Neural crest cell (in vitro differentiated cells): Measurements from ENCODE around the gene SERPINE1. TPM values are rescaled to one million over a fixed set of nuclear protein-coding genes. Genes with fewer than 3 reads are reported as not detected.
A peak's percentile ranks its signal among the peaks of the same experiment; 100 is the strongest.

ENCODE experiments used
- DNase-seq: peaks from one replicate; pipeline ENCODE4 v3.0.0; 2021; ENCODE audit warnings: low read depth, mixed read lengths, low spot score
- H3K27ac Mint-ChIP-seq: one replicate; pipeline ENCODE4 v1.8.0; 2021; ENCODE audit warnings: mild to moderate bottlenecking, mixed read lengths; ENCODE audit not compliant: unreplicated experiment
- H3K27me3 Mint-ChIP-seq: 2 replicates; pipeline ENCODE4 v1.8.0; 2021; ENCODE audit warnings: low read depth, mild to moderate bottlenecking, mixed read lengths
- H3K36me3 Mint-ChIP-seq: 2 replicates; pipeline ENCODE4 v1.8.0; 2021; ENCODE audit warnings: low read depth, mild to moderate bottlenecking, mixed read lengths
- H3K4me1 Mint-ChIP-seq: 2 replicates; pipeline ENCODE4 v1.8.0; 2021; ENCODE audit warnings: mixed read lengths
- H3K4me3 Mint-ChIP-seq: one replicate; pipeline ENCODE4 v1.8.0; 2021; ENCODE audit warnings: mild to moderate bottlenecking, mixed read lengths
- H3K9me3 Mint-ChIP-seq: 2 replicates; pipeline ENCODE4 v1.8.0; 2021; ENCODE audit warnings: mixed read lengths
- CTCF ChIP-seq: fragments of 200-600 bp; sonication (generic); conservative IDR thresholded peaks from 2 replicates; pipeline ENCODE4 v1.5.0; 2021; ENCODE audit warnings: antibody characterized with exemption, mild to moderate bottlenecking
- microRNA-seq: library from miRNA; unstranded; fragments of <30 nt; microRNA quantifications from one replicate; pipeline ENCODE4, GENCODE V29; 2020
- total RNA-seq: library from RNA; stranded (reverse); gene quantifications from 2 replicates; pipeline ENCODE4 v1.2.1, GENCODE V29; 2021

The SERPINE1 gene
- total RNA-seq, 1 donor from 2014 or later: 0.07 TPM

GRCh38 chr7:101180130-101180755 lies 53.3 kb downstream of the SERPINE1 start, which contains the start of gene NAT16:
Gene NAT16 (minus strand): TSS chr7:101180293. CDS start chr7:101174807, 5,486 bp downstream.
- Mint-ChIP-seq H3K27me3 (peaks cover 67% of the 10 kb centered on the region), H3K4me3 (peak within 1 kb of the TSS; percentile 88), H3K27ac (peak within 1 kb of the TSS; percentile 95), H3K36me3 (no peaks in the 10 kb centered on the region), H3K4me1 (peaks cover 16% of the 10 kb centered on the region), H3K9me3 (peaks cover 4% of the 10 kb centered on the region)
- DNase-seq: no peak
- no peak for TF ChIP-seq CTCF

GRCh38 chr7:101185258-101185839 lies 58.4 kb downstream of the SERPINE1 start:
- H3K9me3 Mint-ChIP-seq: peaks cover 4% of the 10 kb centered on the region

GRCh38 chr7:101186194-101186593 lies 59.3 kb downstream of the SERPINE1 start:
- Mint-ChIP-seq H3K27ac (no peak overlapping the region), H3K27me3 (peaks cover 15% of the 10 kb centered on the region), H3K4me3 (no peak overlapping the region), H3K9me3 (peaks cover 4% of the 10 kb centered on the region), H3K4me1 (peaks cover 16% of the 10 kb centered on the region), H3K36me3 (no peaks in the 10 kb centered on the region)
- no peak for DNase-seq
- no peak for TF ChIP-seq CTCF

More at GRCh38 chr7:101185258-101185839, 58.4 kb downstream of the SERPINE1 start:
- no peak for TF ChIP-seq CTCF
- peaks cover 12% of the 10 kb centered on the region for H3K4me1 Mint-ChIP-seq
- peaks cover 23% of the 10 kb centered on the region for H3K27me3 Mint-ChIP-seq
- no peak overlapping the region for H3K4me3 Mint-ChIP-seq
- H3K27ac Mint-ChIP-seq: no peak overlapping the region
- DNase-seq: no peak
- no peaks in the 10 kb centered on the region for H3K36me3 Mint-ChIP-seq

GRCh38 chr7:101186844-101187428 lies 60.0 kb downstream of the SERPINE1 start:
- H3K4me1 Mint-ChIP-seq: peaks cover 19% of the 10 kb centered on the region
- H3K9me3 Mint-ChIP-seq: peaks cover 4% of the 10 kb centered on the region
- H3K27ac Mint-ChIP-seq: no peak overlapping the region
- no peak overlapping the region for H3K4me3 Mint-ChIP-seq
- no peaks in the 10 kb centered on the region for H3K36me3 Mint-ChIP-seq
- no peak for DNase-seq
- TF ChIP-seq CTCF: no peak
- peaks cover 16% of the 10 kb centered on the region for H3K27me3 Mint-ChIP-seq

Small RNA genes lying within 50 kb of the gene (microRNA-seq; reads per million reads assigned to microRNA genes)
- gene MIR4653: not detected

Other genes starting within 250 kb of the SERPINE1 start
- gene UFSP1, start 237.4 kb upstream of the SERPINE1 start, total RNA-seq: 4.4 and 4.6 TPM in 2 replicates
- gene ACHE, start 231.2 kb upstream of the SERPINE1 start, total RNA-seq: 1.7 and 2.0 TPM in 2 replicates
- gene MUC3A, start 177.6 kb upstream of the SERPINE1 start, total RNA-seq: 0.16 TPM in 1 of 2 replicates, not detected in the other
- 4.9 and 7.8 TPM in 2 replicates for gene MUC12, start 157.5 kb upstream of the SERPINE1 start, total RNA-seq
- gene MUC17, start 107.0 kb upstream of the SERPINE1 start, total RNA-seq: not detected in 2 replicates
- 16.0 and 17.2 TPM in 2 replicates for gene TRIM56, start 41.6 kb upstream of the SERPINE1 start, total RNA-seq
- 78.8 and 90.1 TPM in 2 replicates for gene AP1S1, start 27.4 kb downstream of the SERPINE1 start, total RNA-seq
- gene VGF, start 38.5 kb downstream of the SERPINE1 start, total RNA-seq: 8.7 and 9.1 TPM in 2 replicates
- gene NAT16, start 53.2 kb downstream of the SERPINE1 start, total RNA-seq: 0.70 and 1.7 TPM in 2 replicates
- not detected in 2 replicates for gene MOGAT3, start 73.9 kb downstream of the SERPINE1 start, total RNA-seq
- 86.9 and 98.0 TPM in 2 replicates for gene PLOD3, start 90.5 kb downstream of the SERPINE1 start, total RNA-seq
- gene ZNHIT1, start 91.1 kb downstream of the SERPINE1 start, total RNA-seq: 53.3 and 53.7 TPM in 2 replicates
- gene CLDN15, start 110.7 kb downstream of the SERPINE1 start, total RNA-seq: 9.1 and 10.4 TPM in 2 replicates
- 104 and 106 TPM in 2 replicates for gene FIS1, start 118.0 kb downstream of the SERPINE1 start, total RNA-seq
- gene IFT22, start 194.7 kb downstream of the SERPINE1 start, total RNA-seq: 48.0 and 54.3 TPM in 2 replicates
- gene COL26A1, start 235.8 kb downstream of the SERPINE1 start, total RNA-seq: 38.3 and 39.2 TPM in 2 replicates